GM18870 (cell line): ENCODE measurements around the gene AOAH.
A peak's percentile ranks its signal among the peaks of the same experiment; 100 is the strongest.

Source experiments
- ATAC-seq: cut with Tn5 transposase; IDR thresholded peaks from one replicate; pipeline ENCODE4 v1.9.1; 2021; ENCODE audit warnings: moderate library complexity; ENCODE audit not compliant: unreplicated experiment

The AOAH gene

GRCh38 chr7:36565792-36566356 lies 158.4 kb downstream of the AOAH start:
- ATAC-seq: no peak

- ATAC-seq: no peak
These were observed 159.8 kb downstream of the AOAH start for GRCh38 chr7:36564489-36564888.

GRCh38 chr7:36563706-36564327 lies 160.5 kb downstream of the AOAH start:
- ATAC-seq: no peak

- no peak for ATAC-seq
These were observed 162.2 kb downstream of the AOAH start for GRCh38 chr7:36562121-36562520.

GRCh38 chr7:36549029-36549428 lies 175.3 kb downstream of the AOAH start:
- no peak for ATAC-seq

GRCh38 chr7:36547416-36547815 lies 176.9 kb downstream of the AOAH start:
- no peak for ATAC-seq

GRCh38 chr7:36546331-36546730 lies 178.0 kb downstream of the AOAH start:
- ATAC-seq: no peak

- no peak for ATAC-seq
These were observed 179.0 kb downstream of the AOAH start for GRCh38 chr7:36545291-36545690.

- no peak for ATAC-seq
These were observed 186.2 kb downstream of the AOAH start for GRCh38 chr7:36538126-36538525.

- ATAC-seq: no peak
These were observed 188.2 kb downstream of the AOAH start for GRCh38 chr7:36535866-36536664.

- ATAC-seq: no peak
These were observed 190.6 kb downstream of the AOAH start for GRCh38 chr7:36533717-36534116.

- no peak for ATAC-seq
These were observed 191.3 kb downstream of the AOAH start for GRCh38 chr7:36532981-36533499.

- no peak for ATAC-seq
These were observed 192.3 kb downstream of the AOAH start for GRCh38 chr7:36531951-36532350.

- no peak for ATAC-seq
These were observed 193.8 kb downstream of the AOAH start for GRCh38 chr7:36530456-36530855.

GRCh38 chr7:36527549-36527913 lies 196.8 kb downstream of the AOAH start:
- no peak for ATAC-seq

GRCh38 chr7:36526863-36527548 lies 197.3 kb downstream of the AOAH start:
- ATAC-seq: peak; percentile 96

- ATAC-seq: no peak
These were observed 200.8 kb downstream of the AOAH start for GRCh38 chr7:36523371-36524101.

GRCh38 chr7:36522453-36523007 lies 201.8 kb downstream of the AOAH start:
- no peak for ATAC-seq

GRCh38 chr7:36521911-36522310 lies 202.4 kb downstream of the AOAH start:
- ATAC-seq: no peak

- no peak for ATAC-seq
These were observed 203.2 kb downstream of the AOAH start for GRCh38 chr7:36521133-36521532.
